Colonic mucosa (tissue), 4 donors: Measurements from ENCODE around the gene ROR1. TPM values are rescaled to one million over a fixed set of nuclear protein-coding genes. Genes with fewer than 3 reads are reported as not detected.

Source experiments
- DNase-seq: peaks from one replicate; pipeline ENCODE4 v3.0.0-alpha.2; 2020
- H3K27ac ChIP-seq: fragments of 200-600 bp; one replicate; pipeline ENCODE4 v1.8.0; 2021
- H3K27me3 ChIP-seq: fragments of 200-600 bp; one replicate; pipeline ENCODE4 v1.8.0; 2021
- H3K36me3 ChIP-seq: fragments of 200-600 bp; one replicate; pipeline ENCODE4 v1.8.0; 2021
- H3K4me1 ChIP-seq: fragments of 200-600 bp; one replicate; pipeline ENCODE4 v1.8.0; 2021; ENCODE audit warnings: mild to moderate bottlenecking
- H3K4me3 ChIP-seq: fragments of 200-600 bp; one replicate; pipeline ENCODE4 v1.8.0; 2021
- H3K9ac ChIP-seq, 2 donors: one replicate each; pipeline ENCODE4 v1.7.0; 2013; ENCODE audit warnings: control low read depth in 2 of 2, low read depth in 2 of 2, low read length in 2 of 2
- H3K9me3 ChIP-seq: fragments of 200-600 bp; one replicate; pipeline ENCODE4 v1.8.0; 2021
- CTCF ChIP-seq: fragments of 200-600 bp; IDR thresholded peaks from one replicate; pipeline ENCODE4 v1.8.0; 2022; ENCODE audit warnings: antibody characterized with exemption, mild to moderate bottlenecking
- intact Hi-C: fragments of 100-400 bp; cut with DNase I; formaldehyde crosslinking; loops from one replicate; pipeline ENCODE4 v1.14.1; 2022
- total RNA-seq, 2 donors: library from RNA; stranded (reverse); fragmentation: NEBNext Ultra II Directional in 1 of 2; extraction: Animal tissue kit (Norgen Biotek cat#: 25700) in 1 of 2; gene quantifications; one replicate each; pipeline ENCODE4 v1.2.1, GENCODE V29; 2021
- donor health status: healthy.
- donor health status: DM: no; HTN: no; CAD: no.
- donor health status: DM: no; HTN: no; CAD: no.

Gene ROR1
- total RNA-seq, 2 donors from 2014 or later, result 5.1 to 6.8 TPM

DNA sequence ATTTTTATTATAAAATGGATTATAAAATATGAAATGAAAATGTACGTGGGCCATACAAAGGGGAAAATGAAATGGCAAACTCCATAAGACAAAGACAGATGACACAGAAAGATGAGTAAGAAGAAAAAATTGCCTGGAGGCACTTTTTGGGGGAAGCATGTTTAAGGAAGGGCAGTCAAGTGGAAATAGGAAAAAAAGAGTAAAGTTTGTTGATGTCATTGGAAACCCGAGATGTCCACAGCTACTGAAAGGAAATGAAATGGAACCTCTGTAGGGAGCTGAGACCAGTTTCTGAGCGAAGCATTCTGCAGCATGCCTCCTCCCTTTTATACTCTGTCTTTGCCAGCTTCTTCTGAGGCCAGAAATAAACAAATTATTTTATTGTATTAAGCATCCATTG is 226.2 kb downstream of the ROR1 start:
- TF ChIP-seq CTCF, result no peak
- intact Hi-C loops, result no loop called here
- no peak overlapping the region for H3K9ac ChIP-seq

GRCh38 chr1:64001038-64001437 is 227.2 kb downstream of the ROR1 start:
- Histone ChIP-seq H3K9ac (no peak overlapping the region), H3K9me3 (no peaks in the 10 kb centered on the region), H3K4me3 (no peak overlapping the region), H3K36me3 (no peaks in the 10 kb centered on the region), H3K27ac (no peak overlapping the region), H3K27me3 (no peaks in the 10 kb centered on the region), H3K4me1 (no peaks in the 10 kb centered on the region)
- TF ChIP-seq CTCF, result no peak
- DNase-seq, result no peak
- intact Hi-C loops, result no loop called here

More for the DNA sequence above, 226.2 kb downstream of the ROR1 start:
- H3K4me3 ChIP-seq, result no peak overlapping the region
- no peaks in the 10 kb centered on the region for H3K9me3 ChIP-seq
- no peaks in the 10 kb centered on the region for H3K4me1 ChIP-seq
- H3K27ac ChIP-seq, result no peak overlapping the region
- no peak for DNase-seq
- no peaks in the 10 kb centered on the region for H3K36me3 ChIP-seq
- no peaks in the 10 kb centered on the region for H3K27me3 ChIP-seq

- Histone ChIP-seq H3K27ac (no peak overlapping the region), H3K9ac (no peak overlapping the region), H3K9me3 (no peaks in the 10 kb centered on the region), H3K36me3 (no peaks in the 10 kb centered on the region), H3K27me3 (no peaks in the 10 kb centered on the region), H3K4me1 (no peaks in the 10 kb centered on the region), H3K4me3 (no peak overlapping the region)
- intact Hi-C loops, result no loop called here
- no peak for TF ChIP-seq CTCF
- DNase-seq, result no peak
These were observed 230.7 kb downstream of the ROR1 start for GRCh38 chr1:64004451-64005025.

DNA sequence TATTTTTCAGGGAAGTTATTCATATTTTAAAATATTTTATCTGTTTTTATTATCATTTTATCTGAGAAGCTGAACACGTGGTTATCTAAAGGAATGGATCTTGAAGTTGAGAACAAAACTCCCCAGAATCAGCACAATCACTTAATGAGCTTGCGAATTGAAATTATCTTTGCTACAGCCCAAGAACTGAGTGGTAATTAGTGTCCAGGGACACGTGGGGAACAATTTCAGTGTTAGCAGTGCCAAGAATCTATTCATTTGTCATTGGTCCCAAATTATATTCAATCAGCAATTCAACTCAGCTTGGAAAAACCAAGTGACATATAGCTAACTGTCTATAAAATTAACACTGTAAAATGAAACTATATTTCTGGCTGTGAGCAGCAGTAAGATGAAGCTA is 232.0 kb downstream of the ROR1 start:
- TF ChIP-seq CTCF, result no peak
- H3K9ac ChIP-seq, result no peak overlapping the region
- H3K4me1 ChIP-seq, result no peaks in the 10 kb centered on the region
- H3K27ac ChIP-seq, result no peak overlapping the region
- intact Hi-C loops, result no loop called here
- no peaks in the 10 kb centered on the region for H3K36me3 ChIP-seq
- no peaks in the 10 kb centered on the region for H3K9me3 ChIP-seq
- no peak for DNase-seq
- no peaks in the 10 kb centered on the region for H3K27me3 ChIP-seq
- H3K4me3 ChIP-seq, result no peak overlapping the region

DNA sequence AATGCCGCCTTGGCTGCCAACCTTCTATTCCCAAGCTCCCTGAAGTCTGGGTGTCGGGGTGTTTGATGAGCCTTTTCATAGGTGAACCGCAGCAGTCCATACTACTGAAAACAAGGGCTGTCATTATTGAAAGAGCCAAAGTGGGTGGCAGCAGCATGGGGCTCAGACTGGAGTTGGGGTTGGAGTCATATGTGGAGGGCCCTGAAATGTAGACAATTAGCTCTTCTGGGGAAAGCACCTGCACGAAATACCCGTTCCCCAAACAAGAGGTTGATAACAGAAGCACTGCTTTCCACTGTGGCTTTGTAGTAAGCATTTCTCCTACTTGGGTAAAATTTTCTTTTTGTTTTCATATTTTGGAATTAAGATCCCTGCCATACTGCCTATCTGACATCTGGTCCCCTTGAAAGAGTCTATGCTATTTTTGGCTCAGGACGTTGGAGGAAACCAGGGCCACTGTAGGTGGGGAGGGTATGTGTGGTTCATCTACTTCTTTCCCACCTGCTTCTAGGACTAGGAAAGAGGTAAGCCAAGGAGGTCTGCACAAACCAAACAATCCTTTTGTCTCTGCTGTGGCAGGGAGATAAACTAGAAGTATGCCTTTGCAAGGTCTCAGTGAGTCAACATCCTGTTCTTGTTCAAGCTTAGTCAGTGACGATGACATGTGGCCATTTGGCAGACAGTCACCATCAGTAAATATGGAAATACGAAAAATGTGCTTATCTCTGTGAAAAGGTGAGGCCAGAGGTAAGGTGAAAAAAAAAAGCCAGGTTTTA is 232.6 kb downstream of the ROR1 start:
- TF ChIP-seq CTCF, result no peak
- H3K27ac ChIP-seq, result no peak overlapping the region
- no peaks in the 10 kb centered on the region for H3K9me3 ChIP-seq
- no peaks in the 10 kb centered on the region for H3K4me1 ChIP-seq
- no peaks in the 10 kb centered on the region for H3K36me3 ChIP-seq
- intact Hi-C loops, result no loop called here
- no peaks in the 10 kb centered on the region for H3K27me3 ChIP-seq
- no peak for DNase-seq
- H3K9ac ChIP-seq, result no peak overlapping the region
- no peak overlapping the region for H3K4me3 ChIP-seq
